Tongue (tissue), 2 donors: ENCODE results near the gene SETD5. TPM values are rescaled to one million over a fixed set of nuclear protein-coding genes. Genes with fewer than 3 reads are reported as not detected.

Source experiments
- DNase-seq: peaks from one replicate; pipeline ENCODE4 v3.0.0-alpha.2; 2015
- total RNA-seq: library from RNA; depleted of rRNA; stranded (reverse); fragments of >200 nt; gene quantifications from one replicate; pipeline ENCODE4 v1.2.3, GENCODE V29; 2014

Gene SETD5
- total RNA-seq, 1 donor from 2014 or later = 85.8 TPM

DNA sequence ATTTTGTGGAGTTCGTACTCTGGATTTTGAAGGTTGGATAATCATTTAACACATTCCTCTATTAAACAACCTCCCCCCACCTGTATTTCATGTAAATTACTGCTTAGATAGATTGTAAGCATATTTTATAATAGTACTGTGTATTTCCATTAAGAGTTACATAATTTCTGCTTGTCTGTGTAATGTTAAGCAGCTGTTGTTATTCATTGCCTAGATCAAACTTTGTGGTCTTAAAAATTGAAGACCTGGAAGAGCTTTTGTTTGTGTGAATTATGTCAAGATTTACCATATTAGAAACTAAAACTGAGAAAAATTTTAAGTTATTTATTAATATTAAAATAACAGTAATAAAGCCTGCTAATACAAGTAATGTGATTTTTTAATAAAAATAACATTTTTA is 11.1 kb downstream of the SETD5 start:
- DNase-seq = no peak

- no peak for DNase-seq
Observed at GRCh38 chr3:9409981-9410854, 12.8 kb downstream of the SETD5 start.

DNA sequence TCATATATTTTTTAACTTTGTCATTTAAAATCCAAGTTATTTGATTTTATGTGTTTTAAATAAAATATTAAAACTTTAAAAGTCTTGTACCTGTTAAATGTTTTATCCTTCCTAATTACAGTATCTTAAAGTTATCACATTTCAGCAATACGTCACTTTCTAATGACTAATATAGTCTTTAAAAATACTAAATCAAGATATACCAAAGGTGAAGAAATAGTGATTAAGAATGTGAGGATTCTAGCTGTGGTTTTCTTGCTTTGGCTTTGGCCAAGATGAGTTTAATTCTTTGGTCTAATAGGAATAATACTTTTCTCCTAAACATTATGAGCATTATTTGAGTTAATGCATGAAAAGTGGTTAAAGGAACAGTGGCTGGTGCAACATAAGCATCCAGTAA is 13.9 kb downstream of the SETD5 start:
- no peak for DNase-seq

- DNase-seq = no peak
Observed at GRCh38 chr3:9412293-9412692, 14.9 kb downstream of the SETD5 start.

DNA sequence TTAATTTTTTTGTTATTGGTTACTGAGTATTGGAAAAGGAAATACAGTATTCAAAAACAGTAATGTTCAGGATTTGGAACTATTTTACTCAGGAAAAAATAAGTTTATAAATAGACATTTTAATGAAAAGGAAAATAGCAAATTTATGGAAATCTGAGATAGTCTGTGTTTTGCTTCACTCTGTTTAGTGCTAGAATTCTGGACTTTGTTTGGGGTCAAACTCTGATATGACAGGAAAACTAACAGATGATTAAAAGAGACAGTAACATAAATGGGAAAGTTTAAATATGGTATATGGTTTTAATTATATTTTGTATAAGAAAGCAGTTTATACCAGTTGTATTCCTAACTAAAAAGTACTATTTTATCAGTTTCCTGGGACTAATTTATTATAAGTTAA is 17.4 kb downstream of the SETD5 start:
- no peak for DNase-seq

- DNase-seq = no peak
Observed at GRCh38 chr3:9415485-9416138, 18.2 kb downstream of the SETD5 start.

DNA sequence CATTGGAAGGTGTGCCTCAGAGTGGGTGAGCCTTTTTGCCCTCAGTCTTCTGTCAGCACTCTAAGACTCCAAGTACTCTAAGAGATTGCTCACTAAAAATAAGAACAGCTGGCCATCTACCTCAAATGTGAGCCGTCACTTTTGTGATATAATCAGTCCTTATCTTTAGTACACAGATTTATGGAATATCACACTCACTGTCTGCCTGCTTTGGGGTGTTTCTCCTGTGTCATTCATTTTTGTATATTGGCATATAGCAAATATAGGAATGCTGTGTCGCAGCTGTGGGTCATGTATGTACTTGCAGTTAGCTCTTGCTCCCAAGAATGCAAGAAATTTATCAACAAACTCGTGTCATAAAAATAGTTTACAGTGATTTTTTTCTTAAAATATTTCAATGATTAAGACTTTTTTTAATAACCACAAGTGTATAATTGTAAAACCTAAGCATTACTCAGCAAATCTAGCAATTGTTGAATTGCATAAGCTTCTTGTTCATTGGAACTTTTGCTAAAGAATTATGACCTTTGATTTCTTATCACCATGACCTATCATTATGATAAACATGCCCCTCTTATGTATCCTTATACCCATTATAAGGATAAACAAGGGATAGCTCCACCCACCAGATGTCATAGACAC is 18.8 kb downstream of the SETD5 start:
- no peak for DNase-seq

DNA sequence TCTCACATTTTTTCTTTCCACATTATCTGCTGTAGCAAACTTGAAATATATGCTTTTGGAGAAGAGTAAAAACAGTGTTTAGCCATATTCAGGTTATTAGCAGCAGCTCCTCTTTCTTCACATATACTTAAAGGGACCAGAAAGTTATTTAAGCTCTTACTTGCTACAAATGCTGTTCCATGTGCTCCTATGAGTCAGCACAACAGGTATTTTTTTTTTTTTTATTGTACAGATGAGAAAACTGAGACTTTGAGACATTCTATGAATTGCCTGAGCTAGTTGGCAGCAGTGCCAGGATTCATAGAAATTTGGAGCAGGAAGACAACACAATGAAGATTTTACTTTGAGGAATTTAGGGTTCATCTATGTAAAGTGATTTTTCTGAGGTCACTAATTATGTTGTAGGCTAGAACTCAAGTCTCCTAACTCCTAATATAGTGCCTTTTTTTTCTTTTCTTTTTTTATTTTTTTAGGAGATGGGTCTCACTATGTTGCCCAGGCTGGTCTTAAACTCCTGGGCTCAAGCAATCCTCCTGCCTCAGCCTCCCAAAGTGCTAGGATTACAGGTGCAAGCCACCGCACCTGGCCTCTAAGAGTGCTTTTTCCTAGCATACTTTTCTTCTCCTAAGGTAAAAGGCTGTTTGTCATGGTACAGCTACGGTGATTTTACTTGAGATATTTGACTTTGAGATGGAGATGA is 23.6 kb downstream of the SETD5 start:
- no peak for DNase-seq

- DNase-seq = peak; percentile 98
Observed at GRCh38 chr3:9422712-9423424, 25.5 kb downstream of the SETD5 start.

DNA sequence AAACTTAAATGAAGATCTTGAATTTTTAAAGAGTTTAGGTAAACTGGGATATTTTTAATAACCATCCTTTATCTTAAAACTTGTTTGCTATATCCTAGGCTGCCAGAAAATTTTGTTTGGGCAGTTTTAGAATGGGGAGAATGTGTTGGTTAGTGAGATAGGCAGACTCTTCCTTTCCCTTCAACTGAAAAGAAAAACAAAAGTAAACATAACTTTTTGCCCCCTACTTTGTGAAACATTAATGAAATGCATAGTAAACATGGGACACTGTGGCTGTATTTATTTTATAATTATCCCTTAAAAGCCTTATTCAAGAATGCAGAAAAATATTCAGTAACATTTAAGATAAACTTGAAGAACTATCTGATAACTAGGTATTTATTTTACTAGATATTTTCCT is 31.0 kb downstream of the SETD5 start:
- no peak for DNase-seq

- DNase-seq = no peak
Observed at GRCh38 chr3:9430733-9431132, 33.3 kb downstream of the SETD5 start.

DNA sequence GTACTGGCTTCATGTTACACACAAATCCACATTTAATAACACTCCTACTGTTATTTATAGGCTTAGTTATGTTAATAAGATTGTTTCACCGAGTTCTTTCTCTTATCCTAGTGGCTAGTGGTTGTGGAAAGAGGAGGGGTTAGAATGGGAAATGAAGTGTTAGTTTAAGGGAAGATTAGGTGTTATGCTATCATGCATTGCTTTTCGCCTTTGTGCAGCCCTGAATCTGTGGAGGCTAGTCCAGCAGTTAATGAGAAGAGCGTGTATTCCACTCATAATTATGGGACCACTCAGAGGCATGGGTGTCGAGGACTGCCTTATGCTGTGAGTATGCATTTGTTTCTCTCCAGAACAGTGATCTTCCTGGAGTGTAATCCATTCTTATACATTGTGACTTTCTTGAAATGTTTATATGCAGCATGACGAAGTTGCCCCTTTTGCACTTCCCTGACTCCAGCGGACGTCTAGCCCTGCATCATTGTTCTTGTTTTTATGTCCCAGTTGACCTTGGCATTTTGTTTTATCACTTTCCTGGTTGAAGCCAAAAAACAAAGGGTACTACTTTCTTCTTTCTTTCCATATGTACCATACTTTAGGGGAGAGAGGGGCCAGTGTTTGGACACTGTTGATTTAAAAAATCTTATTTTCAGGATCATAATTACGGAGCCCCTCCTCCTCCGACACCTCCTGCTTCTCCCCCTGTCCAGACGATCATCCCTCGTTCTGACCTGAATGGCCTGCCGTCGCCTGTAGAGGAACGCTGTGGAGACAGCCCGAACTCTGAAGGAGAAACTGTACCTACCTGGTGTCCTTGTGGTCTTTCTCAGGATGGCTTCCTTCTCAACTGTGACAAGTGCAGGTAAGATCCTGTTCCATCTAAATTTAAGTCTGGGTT is 36.5 kb downstream of the SETD5 start:
- no peak for DNase-seq

- DNase-seq = no peak
Observed at GRCh38 chr3:9435316-9435715, 37.9 kb downstream of the SETD5 start.

- DNase-seq = no peak
Observed at GRCh38 chr3:9439331-9439730, 41.9 kb downstream of the SETD5 start.

- DNase-seq = no peak
Observed at GRCh38 chr3:9441501-9442221, 44.2 kb downstream of the SETD5 start.

GRCh38 chr3:9448071-9448470 is 50.7 kb downstream of the SETD5 start:
- no peak for DNase-seq

- DNase-seq = no peak
Observed at GRCh38 chr3:9448643-9449042, 51.2 kb downstream of the SETD5 start.

DNA sequence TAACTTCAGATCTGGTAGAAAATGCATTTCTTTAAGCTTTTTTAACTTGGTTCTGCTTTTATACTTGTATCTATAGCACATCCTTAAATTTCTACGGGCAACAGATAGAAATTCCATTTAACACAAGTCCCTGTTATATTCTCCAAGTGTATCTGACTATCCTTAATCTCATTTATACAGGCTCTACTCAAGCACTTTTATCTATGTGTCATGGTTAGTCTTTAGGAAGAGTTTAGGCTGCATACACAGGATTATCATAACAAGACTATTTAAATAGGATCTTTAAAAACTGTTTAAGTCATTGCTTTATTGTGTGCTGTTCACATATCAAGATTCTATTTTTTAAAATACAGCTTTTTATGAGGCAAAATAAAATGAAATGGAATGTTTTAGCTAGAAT is 52.7 kb downstream of the SETD5 start:
- DNase-seq = no peak

DNA sequence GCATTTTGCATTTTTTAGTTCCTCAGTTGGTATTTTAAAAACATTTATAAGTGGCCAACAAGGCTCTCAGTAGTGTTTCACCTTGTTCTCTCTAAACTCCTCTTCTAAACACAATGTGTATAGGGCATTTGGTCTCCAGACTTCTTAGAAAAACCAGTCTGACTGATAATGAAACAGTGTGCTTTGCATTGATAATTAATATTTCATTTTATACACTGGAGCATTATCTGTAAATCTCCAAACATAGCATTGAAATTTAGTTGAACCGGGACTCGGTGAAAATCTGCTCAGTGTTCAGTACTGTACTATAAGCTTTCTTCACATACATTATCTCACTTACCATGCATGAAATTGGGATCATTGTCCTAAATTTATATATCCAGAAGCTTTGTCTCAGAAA is 53.6 kb downstream of the SETD5 start:
- no peak for DNase-seq

DNA sequence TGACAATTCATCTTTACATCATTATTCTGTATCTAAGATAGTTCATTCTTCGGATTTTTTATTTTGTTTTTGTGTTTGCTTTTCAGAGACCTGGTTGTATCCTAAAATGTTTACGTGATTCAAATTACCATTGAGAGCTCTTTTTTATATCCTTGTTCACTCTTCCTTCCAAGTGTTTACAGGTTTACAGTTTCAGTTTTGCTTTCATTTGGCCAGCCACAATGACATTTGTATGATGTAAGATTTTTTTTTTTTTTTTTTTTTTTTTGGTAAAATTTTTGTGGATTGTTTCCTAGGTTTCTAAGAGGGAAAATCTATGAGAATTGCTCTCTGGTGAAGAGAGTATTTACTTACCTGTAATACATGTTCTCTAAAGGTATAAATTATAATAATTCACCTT is 55.0 kb downstream of the SETD5 start:
- no peak for DNase-seq
